ENCODE measurements around the gene ACTL6A. TPM values are rescaled to one million over a fixed set of nuclear protein-coding genes. Genes with fewer than 3 reads are reported as not detected.
A peak's percentile ranks its signal among the peaks of the same experiment; 100 is the strongest.
"Not testable (repeated sequence)": the region's sequence is repeated elsewhere in the genome, so short reads cannot be mapped to it uniquely, and the experiment has no call there.

ACTL6A gene
- total RNA-seq = 10 to 100 TPM; 34.1 to 67.3 (median 48.7) TPM

DNA sequence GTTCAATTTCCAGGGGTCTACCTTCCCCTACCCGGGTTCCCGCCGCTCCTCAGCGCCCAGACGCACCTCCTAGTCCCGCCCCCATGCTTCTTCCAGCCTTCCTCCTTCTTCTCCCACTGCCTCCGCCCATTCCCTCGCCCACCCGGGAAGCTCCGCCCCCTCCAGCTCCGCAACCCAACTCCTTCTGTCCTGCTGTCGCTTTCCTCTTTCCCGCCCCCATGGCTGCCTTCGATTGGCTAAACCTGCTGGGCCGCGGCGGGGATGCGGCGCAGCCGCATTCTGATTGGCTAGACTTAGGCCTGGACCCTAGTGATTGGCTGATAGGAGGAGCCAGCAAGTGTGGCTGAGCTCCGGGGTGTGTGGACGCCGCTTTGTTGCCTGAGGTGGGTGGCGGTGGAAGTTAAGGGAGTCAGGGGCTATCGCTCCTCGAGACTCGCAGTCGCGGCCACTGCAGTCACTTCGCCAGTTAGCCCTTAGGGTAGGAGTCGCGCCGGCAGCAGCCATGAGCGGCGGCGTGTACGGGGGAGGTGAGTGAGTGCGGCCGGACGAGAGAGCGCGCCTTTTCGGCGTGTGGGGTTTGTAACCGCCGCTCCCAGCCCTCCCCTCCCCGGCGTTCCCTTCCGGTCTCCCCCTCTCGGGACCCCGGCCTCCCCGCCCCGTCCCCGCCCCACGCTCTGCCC lies at the start of gene ACTL6A:
ACTL6A (plus strand) TSS at position 336 of the 680 bp plus-strand sequence; CDS start at position 503, 167 bp downstream.
- peak within 1 kb of the TSS; percentile 69 for H3K4me3 ChIP-seq (ENCODE audit: low read depth, poor library complexity, severe bottlenecking)
- TF ChIP-seq CTCF (IDR thresholded peaks at IDR 0.05) (no peak), POLR2A (IDR thresholded peaks at IDR 0.05) (no peak)
- DNase-seq (ENCODE audit: low spot score in 2 of 2) = peak; percentile 100
- intact Hi-C loops (cut with DNase I; ENCODE audit: low total_unique reads) = no loop called here
- 1% methylated on average over 23 to 55 of the region's 55 CpGs for WGBS, 2 donors

- no peak for DNase-seq (ENCODE audit: low spot score in 2 of 2)
- 94 to 96% methylated on average over 2 of the region's 2 CpGs for WGBS, 2 donors
- TF ChIP-seq CTCF (IDR thresholded peaks at IDR 0.05) = no peak
- no peak for TF ChIP-seq POLR2A (IDR thresholded peaks at IDR 0.05)
- intact Hi-C loops (cut with DNase I; ENCODE audit: low total_unique reads) = no loop called here
- no peak overlapping the region for H3K4me3 ChIP-seq (ENCODE audit: low read depth, poor library complexity, severe bottlenecking)
Measured at GRCh38 chr3:179513862-179514261, 48.9 kb upstream of the ACTL6A start.

DNA sequence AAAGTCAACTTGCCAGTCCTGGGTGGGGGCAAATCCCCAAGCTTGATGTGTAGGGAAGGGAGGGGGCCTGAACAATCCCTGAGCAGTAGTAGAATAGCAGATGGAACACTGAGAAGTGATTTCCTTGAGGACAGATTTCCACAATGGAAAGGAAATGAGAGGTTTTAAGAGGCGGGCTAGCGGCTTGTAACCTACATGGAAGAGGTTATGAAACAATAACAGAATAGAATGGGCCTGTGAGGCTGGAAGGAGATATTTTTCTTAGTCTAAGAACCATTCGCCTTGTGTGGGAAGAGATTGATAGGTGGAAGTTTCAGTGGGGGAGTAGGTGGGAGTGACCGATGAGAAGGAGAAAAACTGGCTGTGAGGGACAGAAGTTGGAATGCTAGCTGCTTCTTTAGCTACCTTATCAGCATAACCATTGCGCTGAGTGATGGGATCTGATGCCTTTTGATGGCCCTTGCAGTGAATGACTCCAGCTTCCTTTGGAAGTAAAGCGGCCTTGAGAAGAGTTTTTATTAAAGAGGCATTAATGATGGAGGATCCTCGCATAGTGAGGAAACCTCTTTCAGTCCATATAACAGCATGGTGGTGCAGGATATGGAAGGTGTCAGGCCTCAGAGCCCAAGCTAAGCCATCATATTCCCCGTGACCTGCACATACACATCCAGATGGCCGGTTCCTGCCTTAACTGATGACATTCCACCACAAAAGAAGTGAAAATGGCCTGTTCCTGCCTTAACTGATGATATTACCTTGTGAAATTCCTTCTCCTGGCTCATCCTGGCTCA lies 46.1 kb upstream of the ACTL6A start:
- 91 to 92% methylated on average over 9 of the region's 9 CpGs for WGBS, 2 donors
- H3K4me3 ChIP-seq (ENCODE audit: low read depth, poor library complexity, severe bottlenecking); intact Hi-C loops (cut with DNase I; ENCODE audit: low total_unique reads): not testable (repeated sequence)

GRCh38 chr3:179526482-179526881 lies 36.2 kb upstream of the ACTL6A start:
- 0 to 2% methylated on average over 1 of the region's 1 CpG for WGBS, 2 donors
- no peak for TF ChIP-seq CTCF (IDR thresholded peaks at IDR 0.05)
- no peak for TF ChIP-seq POLR2A (IDR thresholded peaks at IDR 0.05)
- DNase-seq (ENCODE audit: low spot score in 2 of 2) = no peak
- H3K4me3 ChIP-seq (ENCODE audit: low read depth, poor library complexity, severe bottlenecking) = no peak overlapping the region
- intact Hi-C loops (cut with DNase I; ENCODE audit: low total_unique reads) = no loop called here

More for the DNA sequence above, 46.1 kb upstream of the ACTL6A start:
- not testable (repeated sequence) for DNase-seq (ENCODE audit: low spot score in 2 of 2)

DNA sequence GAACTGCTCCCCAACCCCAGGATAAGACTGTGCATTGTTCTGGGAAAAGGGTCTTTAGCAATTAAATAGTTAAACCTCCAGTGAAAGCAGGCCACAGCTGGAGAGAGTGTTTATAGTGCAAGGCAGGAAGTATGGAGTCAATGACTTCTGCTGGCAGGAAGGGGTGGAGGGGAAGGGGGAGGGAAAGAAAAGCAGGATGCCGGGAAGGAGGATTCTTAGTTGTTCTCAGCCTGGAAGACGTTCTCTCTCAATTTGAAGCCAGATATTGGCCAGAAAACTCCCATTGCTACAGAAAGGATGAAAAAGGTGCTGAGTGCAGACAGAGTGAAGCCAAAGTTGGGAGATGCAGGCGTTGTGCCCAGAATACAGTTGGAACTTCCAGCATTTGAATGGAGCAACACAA lies 35.7 kb upstream of the ACTL6A start:
- H3K4me3 ChIP-seq (ENCODE audit: low read depth, poor library complexity, severe bottlenecking) = no peak overlapping the region
- intact Hi-C loops (cut with DNase I; ENCODE audit: low total_unique reads) = no loop called here
- TF ChIP-seq POLR2A (IDR thresholded peaks at IDR 0.05) = no peak
- TF ChIP-seq CTCF (IDR thresholded peaks at IDR 0.05) = no peak
- peak in 1 of 2 donors; percentile 36 for DNase-seq (ENCODE audit: low spot score in 2 of 2)
- WGBS, 2 donors = 2 to 5% methylated on average over 3 of the region's 3 CpGs

- intact Hi-C loops (cut with DNase I; ENCODE audit: low total_unique reads) = no loop called here
- WGBS, 2 donors = 78 to 90% methylated on average over 4 of the region's 4 CpGs
- H3K4me3 ChIP-seq (ENCODE audit: low read depth, poor library complexity, severe bottlenecking) = no peak overlapping the region
- TF ChIP-seq POLR2A (IDR thresholded peaks at IDR 0.05) = no peak
- no peak for TF ChIP-seq CTCF (IDR thresholded peaks at IDR 0.05)
- DNase-seq (ENCODE audit: low spot score in 2 of 2) = no peak
Measured at GRCh38 chr3:179528772-179529171, 34.0 kb upstream of the ACTL6A start.
